DOHH2 (cell line): ENCODE data around the gene MAGEL2.

Source experiments
- EZH2phosphoT487 ChIP-seq: fragments of 200-600 bp; sonication (generic); IDR thresholded peaks from 2 replicates; pipeline ENCODE4 v1.6.1; 2017; ENCODE audit warnings: borderline replicate concordance, mild to moderate bottlenecking, antibody characterized with exemption, low read length, moderate library complexity, mixed read lengths
- TF ChIP-seq, protein P1 (sequence below): fragments of 200-600 bp; sonication (generic); IDR thresholded peaks from one replicate; pipeline ENCODE4 v1.5.1; 2014; ENCODE audit warnings: antibody characterized with exemption, mild to moderate bottlenecking, low read depth, low read length; ENCODE audit not compliant: poor library complexity, severe bottlenecking

GRCh38 chr15:23647001-23647295 is 719 bp downstream of the MAGEL2 start:
- TF ChIP-seq, protein P1, sequence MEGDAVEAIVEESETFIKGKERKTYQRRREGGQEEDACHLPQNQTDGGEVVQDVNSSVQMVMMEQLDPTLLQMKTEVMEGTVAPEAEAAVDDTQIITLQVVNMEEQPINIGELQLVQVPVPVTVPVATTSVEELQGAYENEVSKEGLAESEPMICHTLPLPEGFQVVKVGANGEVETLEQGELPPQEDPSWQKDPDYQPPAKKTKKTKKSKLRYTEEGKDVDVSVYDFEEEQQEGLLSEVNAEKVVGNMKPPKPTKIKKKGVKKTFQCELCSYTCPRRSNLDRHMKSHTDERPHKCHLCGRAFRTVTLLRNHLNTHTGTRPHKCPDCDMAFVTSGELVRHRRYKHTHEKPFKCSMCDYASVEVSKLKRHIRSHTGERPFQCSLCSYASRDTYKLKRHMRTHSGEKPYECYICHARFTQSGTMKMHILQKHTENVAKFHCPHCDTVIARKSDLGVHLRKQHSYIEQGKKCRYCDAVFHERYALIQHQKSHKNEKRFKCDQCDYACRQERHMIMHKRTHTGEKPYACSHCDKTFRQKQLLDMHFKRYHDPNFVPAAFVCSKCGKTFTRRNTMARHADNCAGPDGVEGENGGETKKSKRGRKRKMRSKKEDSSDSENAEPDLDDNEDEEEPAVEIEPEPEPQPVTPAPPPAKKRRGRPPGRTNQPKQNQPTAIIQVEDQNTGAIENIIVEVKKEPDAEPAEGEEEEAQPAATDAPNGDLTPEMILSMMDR: no peak
- TF ChIP-seq EZH2phosphoT487: no peak
